Upper lobe of left lung (tissue), 4 donors: Measurements from ENCODE around the gene CERS6.

Source experiments
- EP300 ChIP-seq, 4 donors: sonication (generic); formaldehyde crosslinking; IDR thresholded peaks; one replicate each; pipeline ENCODE4 v1.5.1; 2017; ENCODE audit warnings: antibody characterized with exemption in 4 of 4, control low read depth in 2 of 4
- POLR2A ChIP-seq, 4 donors: fragments of 450-650 bp; IDR thresholded peaks; one replicate each; pipeline ENCODE4 v1.5.1; 2016 to 2017; ENCODE audit warnings: antibody characterized with exemption in 4 of 4, mild to moderate bottlenecking in 2 of 4
- TF ChIP-seq, protein P1 (sequence below), 6 experiments: fragments of 450-650 bp in 4 of 6; fragments of 200-600 bp in 2 of 6; sonication (generic) in 2 of 6; IDR thresholded peaks; one replicate each; pipeline ENCODE4 v1.5.1; 2016 to 2019; ENCODE audit warnings: antibody characterized with exemption in 6 of 6

- TF ChIP-seq, protein P1, sequence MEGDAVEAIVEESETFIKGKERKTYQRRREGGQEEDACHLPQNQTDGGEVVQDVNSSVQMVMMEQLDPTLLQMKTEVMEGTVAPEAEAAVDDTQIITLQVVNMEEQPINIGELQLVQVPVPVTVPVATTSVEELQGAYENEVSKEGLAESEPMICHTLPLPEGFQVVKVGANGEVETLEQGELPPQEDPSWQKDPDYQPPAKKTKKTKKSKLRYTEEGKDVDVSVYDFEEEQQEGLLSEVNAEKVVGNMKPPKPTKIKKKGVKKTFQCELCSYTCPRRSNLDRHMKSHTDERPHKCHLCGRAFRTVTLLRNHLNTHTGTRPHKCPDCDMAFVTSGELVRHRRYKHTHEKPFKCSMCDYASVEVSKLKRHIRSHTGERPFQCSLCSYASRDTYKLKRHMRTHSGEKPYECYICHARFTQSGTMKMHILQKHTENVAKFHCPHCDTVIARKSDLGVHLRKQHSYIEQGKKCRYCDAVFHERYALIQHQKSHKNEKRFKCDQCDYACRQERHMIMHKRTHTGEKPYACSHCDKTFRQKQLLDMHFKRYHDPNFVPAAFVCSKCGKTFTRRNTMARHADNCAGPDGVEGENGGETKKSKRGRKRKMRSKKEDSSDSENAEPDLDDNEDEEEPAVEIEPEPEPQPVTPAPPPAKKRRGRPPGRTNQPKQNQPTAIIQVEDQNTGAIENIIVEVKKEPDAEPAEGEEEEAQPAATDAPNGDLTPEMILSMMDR (IDR thresholded peaks at IDR 0.05), result no peak
- TF ChIP-seq EP300 (IDR thresholded peaks at IDR 0.05) (no peak), POLR2A (IDR thresholded peaks at IDR 0.05) (no peak)
Observed at GRCh38 chr2:168436840-168437239, 19.2 kb upstream of the CERS6 start.
